IPS DF 4.7 (cell line): ENCODE data around the gene LEKR1.

Experiments used
- DNase-seq: peaks from one replicate; pipeline ENCODE4 v3.0.0-alpha.2; 2013; ENCODE audit warnings: low spot score; ENCODE audit errors: extremely low read depth

LEKR1 gene

GRCh38 chr3:156976933-156977332 is 150.8 kb downstream of the LEKR1 start:
- DNase-seq = no peak

GRCh38 chr3:156978481-156978961 is 152.4 kb downstream of the LEKR1 start:
- DNase-seq = no peak

GRCh38 chr3:156981005-156981404 is 154.9 kb downstream of the LEKR1 start:
- DNase-seq = no peak

GRCh38 chr3:156983559-156983958 is 157.4 kb downstream of the LEKR1 start:
- no peak for DNase-seq

- DNase-seq = no peak
These were observed 159.6 kb downstream of the LEKR1 start for GRCh38 chr3:156985711-156986110.

GRCh38 chr3:156987946-156988345 is 161.8 kb downstream of the LEKR1 start:
- no peak for DNase-seq

GRCh38 chr3:156997351-156997750 is 171.2 kb downstream of the LEKR1 start:
- DNase-seq = no peak

GRCh38 chr3:157001221-157001957 is 175.2 kb downstream of the LEKR1 start:
- no peak for DNase-seq

GRCh38 chr3:157021679-157022078 is 195.5 kb downstream of the LEKR1 start:
- DNase-seq = no peak

GRCh38 chr3:157023226-157023625 is 197.1 kb downstream of the LEKR1 start:
- DNase-seq = no peak

- DNase-seq = no peak
These were observed 199.9 kb downstream of the LEKR1 start for GRCh38 chr3:157026091-157026490.

- DNase-seq = no peak
These were observed 201.9 kb downstream of the LEKR1 start for GRCh38 chr3:157027861-157028745.

GRCh38 chr3:157029365-157029790 is 203.2 kb downstream of the LEKR1 start:
- DNase-seq = no peak

GRCh38 chr3:157030712-157031111 is 204.6 kb downstream of the LEKR1 start:
- DNase-seq = no peak

GRCh38 chr3:157033001-157033400 is 206.8 kb downstream of the LEKR1 start:
- DNase-seq = no peak

- no peak for DNase-seq
These were observed 214.3 kb downstream of the LEKR1 start for GRCh38 chr3:157040456-157040855.

GRCh38 chr3:157042226-157042625 is 216.1 kb downstream of the LEKR1 start:
- no peak for DNase-seq

GRCh38 chr3:157043771-157044170 is 217.6 kb downstream of the LEKR1 start:
- DNase-seq = no peak

GRCh38 chr3:157045238-157045850 is 219.2 kb downstream of the LEKR1 start:
- no peak for DNase-seq

- no peak for DNase-seq
These were observed 220.4 kb downstream of the LEKR1 start for GRCh38 chr3:157046520-157046919.

- DNase-seq = no peak
These were observed 224.9 kb downstream of the LEKR1 start for GRCh38 chr3:157051055-157051454.

- no peak for DNase-seq
These were observed 225.4 kb downstream of the LEKR1 start for GRCh38 chr3:157051591-157051990.
